HepG2 (cell line): Measurements from ENCODE around the gene JAKMIP2. TPM values are rescaled to one million over a fixed set of nuclear protein-coding genes. Genes with fewer than 3 reads are reported as not detected.

Source experiments
- BCL3 ChIP-seq: sonication (generic); formaldehyde crosslinking; IDR thresholded peaks from 2 replicates; pipeline ENCODE4 v1.5.1; 2020; ENCODE audit warnings: mild to moderate bottlenecking, missing genetic modification reagents, moderate library complexity
- ESRRA ChIP-seq: sonication (generic); formaldehyde crosslinking; IDR thresholded peaks from 2 replicates; pipeline ENCODE4 v1.5.1; 2020; ENCODE audit warnings: mild to moderate bottlenecking, low read depth, missing genetic modification reagents
- HOXA5 ChIP-seq: sonication (generic); formaldehyde crosslinking; IDR thresholded peaks from 2 replicates; pipeline ENCODE4 v1.4.0; 2020; ENCODE audit warnings: missing genetic modification reagents
- ISL2 ChIP-seq: sonication (generic); formaldehyde crosslinking; IDR thresholded peaks from 2 replicates; pipeline ENCODE4 v1.5.0; 2020; ENCODE audit warnings: missing genetic modification reagents
- KAT8 ChIP-seq: IDR thresholded peaks from 2 replicates; pipeline ENCODE4 v1.6.1; 2016; ENCODE audit warnings: missing genetic modification reagents, missing compliant biosample characterization
- LBX2 ChIP-seq: sonication (generic); formaldehyde crosslinking; IDR thresholded peaks from 2 replicates; pipeline ENCODE4 v1.5.0; 2020; ENCODE audit warnings: missing genetic modification reagents, mild to moderate bottlenecking, borderline replicate concordance
- MEIS1 ChIP-seq: sonication (generic); formaldehyde crosslinking; IDR thresholded peaks from 2 replicates; pipeline ENCODE4 v1.9.0; 2021; ENCODE audit warnings: mild to moderate bottlenecking, missing genetic modification reagents, moderate library complexity, borderline replicate concordance
- MTF1 ChIP-seq: sonication (generic); formaldehyde crosslinking; IDR thresholded peaks from 2 replicates; pipeline ENCODE4 v1.5.0; 2020; ENCODE audit warnings: missing genetic modification reagents
- MZF1 ChIP-seq: sonication (generic); formaldehyde crosslinking; IDR thresholded peaks from 2 replicates; pipeline ENCODE4 v1.8.1; 2023; ENCODE audit warnings: mild to moderate bottlenecking, missing genetic modification reagents, borderline replicate concordance
- NFE2 ChIP-seq: sonication (generic); formaldehyde crosslinking; IDR thresholded peaks from 2 replicates; pipeline ENCODE4 v1.4.0; 2020; ENCODE audit warnings: missing genetic modification reagents
- NR2F1 ChIP-seq, 2 experiments: fragments of 450-650 bp in 1 of 2; formaldehyde crosslinking in 1 of 2; IDR thresholded peaks; 2 replicates each; pipeline versions ENCODE4 v1.5.0 to v1.6.1; 2016 to 2020; ENCODE audit warnings: mild to moderate bottlenecking in 1 of 2, missing compliant biosample characterization in 1 of 2, missing genetic modification reagents in 1 of 2, moderate library complexity in 1 of 2
- NRL ChIP-seq: sonication (generic); formaldehyde crosslinking; IDR thresholded peaks from 2 replicates; pipeline ENCODE4 v1.5.0; 2020; ENCODE audit warnings: missing genetic modification reagents, mild to moderate bottlenecking, moderate library complexity, borderline replicate concordance
- SNAI1 ChIP-seq: sonication (generic); formaldehyde crosslinking; IDR thresholded peaks from 2 replicates; pipeline ENCODE4 v1.5.0; 2020; ENCODE audit warnings: mild to moderate bottlenecking, missing genetic modification reagents, borderline replicate concordance
- ZFY ChIP-seq: sonication (generic); formaldehyde crosslinking; IDR thresholded peaks from 2 replicates; pipeline ENCODE4 v1.4.0; 2020; ENCODE audit warnings: missing genetic modification reagents
- ZNF263 ChIP-seq: sonication (generic); formaldehyde crosslinking; IDR thresholded peaks from 2 replicates; pipeline ENCODE4 v1.4.0; 2020; ENCODE audit warnings: missing genetic modification reagents
- ZNF460 ChIP-seq: sonication (generic); formaldehyde crosslinking; IDR thresholded peaks from 2 replicates; pipeline ENCODE4 v1.5.1; 2020; ENCODE audit warnings: missing genetic modification reagents, mild to moderate bottlenecking, borderline replicate concordance
- ZNF609 ChIP-seq: sonication (generic); formaldehyde crosslinking; IDR thresholded peaks from 2 replicates; pipeline ENCODE4 v1.4.0; 2020; ENCODE audit warnings: mild to moderate bottlenecking, missing genetic modification reagents, borderline replicate concordance
- ZNF772 ChIP-seq: sonication (generic); formaldehyde crosslinking; IDR thresholded peaks from 2 replicates; pipeline ENCODE4 v1.5.0; 2020; ENCODE audit warnings: mild to moderate bottlenecking, missing genetic modification reagents
- ZNF83 ChIP-seq: sonication (generic); formaldehyde crosslinking; IDR thresholded peaks from 2 replicates; pipeline ENCODE4 v1.4.0; 2020; ENCODE audit warnings: missing genetic modification reagents, mild to moderate bottlenecking, borderline replicate concordance
- ZNF883 ChIP-seq: sonication (generic); formaldehyde crosslinking; IDR thresholded peaks from 2 replicates; pipeline ENCODE4 v1.5.1; 2020; ENCODE audit warnings: mild to moderate bottlenecking, missing genetic modification reagents; ENCODE audit errors: not compliant biosample characterization
- polyA plus RNA-seq, 8 experiments: library from polyadenylated mRNA; depleted of rRNA in 3 of 8; stranded (reverse) in 7 of 8; unstranded in 1 of 8; fragments of >200 nt; fragmentation: Illumina TruSeq in 4 of 8; extraction: Trizol in 4 of 8; gene quantifications; 2 replicates each; pipeline versions ENCODE4 v1.2.1 to v1.2.3, GENCODE V29; 2011 to 2016; ENCODE audit warnings: low read depth in 4 of 8, missing spikeins in 1 of 8, mixed read lengths in 1 of 8; ENCODE audit not compliant: insufficient read depth in 1 of 8
- total RNA-seq, 5 experiments: library from RNA; depleted of rRNA; stranded (reverse); fragments of >200 nt; fragmentation: Illumina TruSeq; extraction: Trizol; gene quantifications; 2 replicates each; pipeline ENCODE4 v1.2.3, GENCODE V29; 2016; ENCODE audit warnings: low read depth in 1 of 5

JAKMIP2 gene
- total and polyA plus RNA-seq, 2 of the 13 experiments (the other 11 are each of a cell fraction or from before 2014, with no cell fraction given) = 0.04 to 2.1 TPM

GRCh38 chr5:147648597-147648996, 133.9 kb downstream of the JAKMIP2 start (continued):
- TF ChIP-seq LBX2 (CRISPR knock-in tag) (no peak), ZNF83 (CRISPR knock-in tag) (no peak), KAT8 (CRISPR knock-in tag) (peak; percentile 57), BCL3 (CRISPR knock-in tag) (no peak), MEIS1 (CRISPR knock-in tag) (peak; percentile 37; the same call in 1 of the 2 replicates), ZNF263 (no peak), MTF1 (CRISPR knock-in tag) (no peak), NFE2 (CRISPR knock-in tag) (no peak), HOXA5 (CRISPR knock-in tag) (no peak), NR2F1 (CRISPR knock-in tag; IDR thresholded peaks at IDR 0.05) (peak; percentile 86 to 90), NRL (CRISPR knock-in tag) (no peak), ZNF609 (CRISPR knock-in tag) (peak; percentile 68; the same call in 1 of the 2 replicates), MZF1 (no peak), ISL2 (CRISPR knock-in tag) (no peak), ZFY (CRISPR knock-in tag) (no peak), SNAI1 (CRISPR knock-in tag) (no peak), ESRRA (CRISPR knock-in tag) (peak; percentile 95), ZNF460 (CRISPR knock-in tag) (no peak), ZNF772 (no peak), ZNF883 (CRISPR knock-in tag) (no peak)
